Stimulated activated CD8-positive, alpha-beta memory T cell treated with anti-CD3 and anti-CD28 coated beads, Interleukin-4, amount 100 ng/mL, for 4 hours (primary cell): ENCODE data around the gene ZNF311.
"Not testable (repeated sequence)": the region's sequence is repeated elsewhere in the genome, so short reads cannot be mapped to it uniquely, and the experiment has no call there.

Source experiments
- DNase-seq, 2 donors: peaks; one replicate each; pipeline ENCODE4 v3.0.0-alpha.2; 2020; ENCODE audit warnings: low read depth in 2 of 2, low spot score in 1 of 2

The ZNF311 gene

DNA sequence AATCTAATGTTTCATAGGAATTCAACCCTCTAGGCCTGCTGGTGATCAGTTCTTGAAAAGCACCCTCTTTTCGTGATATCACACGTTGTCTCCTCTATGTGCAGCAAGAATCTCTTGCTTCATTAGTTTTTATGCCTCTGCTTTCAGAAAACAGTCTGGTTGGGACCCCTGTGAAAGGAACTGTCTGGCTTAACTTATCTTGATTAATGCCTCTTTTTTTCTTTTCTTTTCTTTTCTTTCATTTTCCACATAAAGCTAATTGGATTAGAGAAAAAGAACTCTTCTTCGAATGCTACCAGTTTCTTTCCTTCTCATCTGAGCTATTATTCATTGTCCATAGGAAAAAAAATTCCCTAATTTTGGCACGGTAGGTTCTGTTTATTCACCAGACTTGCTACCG lies 21.3 kb downstream of the ZNF311 start:
- DNase-seq: no peak

DNA sequence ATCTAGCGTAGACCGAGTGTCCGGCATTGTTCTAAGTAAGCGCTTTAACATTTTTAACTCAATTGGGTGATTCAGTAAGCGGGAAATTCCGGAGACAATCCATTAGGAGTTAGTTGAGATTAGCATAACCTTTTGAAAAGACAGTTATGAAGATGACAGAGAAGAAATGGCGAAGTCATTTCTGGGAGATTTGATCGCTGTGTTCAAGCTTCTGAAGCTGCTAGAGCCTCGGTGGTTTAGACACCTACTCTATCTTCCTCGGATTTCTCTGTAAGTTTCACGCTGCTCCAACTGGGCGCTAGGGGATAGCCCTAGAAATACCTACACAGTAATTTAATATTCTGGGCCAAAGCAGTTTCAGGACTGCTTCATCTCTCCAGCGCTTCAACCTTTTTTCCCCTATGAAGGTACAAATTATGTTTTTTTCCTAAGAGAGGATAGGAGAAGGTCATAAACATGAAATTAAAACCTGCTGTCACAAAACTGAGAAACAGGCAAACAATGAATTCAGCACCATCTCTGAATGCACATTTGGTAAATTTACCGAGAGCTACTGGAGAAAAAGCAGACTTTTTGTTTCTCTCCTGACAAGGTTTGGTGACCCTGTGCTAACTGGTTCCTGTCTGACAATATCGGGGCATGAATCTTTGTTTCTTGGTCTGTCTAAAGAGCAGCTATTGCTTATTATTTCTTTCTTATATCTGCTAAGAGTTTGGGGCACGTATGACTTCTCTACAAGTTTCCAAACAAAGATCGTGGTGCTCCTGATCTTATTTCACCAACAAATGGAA lies 22.4 kb downstream of the ZNF311 start:
- no peak for DNase-seq

DNA sequence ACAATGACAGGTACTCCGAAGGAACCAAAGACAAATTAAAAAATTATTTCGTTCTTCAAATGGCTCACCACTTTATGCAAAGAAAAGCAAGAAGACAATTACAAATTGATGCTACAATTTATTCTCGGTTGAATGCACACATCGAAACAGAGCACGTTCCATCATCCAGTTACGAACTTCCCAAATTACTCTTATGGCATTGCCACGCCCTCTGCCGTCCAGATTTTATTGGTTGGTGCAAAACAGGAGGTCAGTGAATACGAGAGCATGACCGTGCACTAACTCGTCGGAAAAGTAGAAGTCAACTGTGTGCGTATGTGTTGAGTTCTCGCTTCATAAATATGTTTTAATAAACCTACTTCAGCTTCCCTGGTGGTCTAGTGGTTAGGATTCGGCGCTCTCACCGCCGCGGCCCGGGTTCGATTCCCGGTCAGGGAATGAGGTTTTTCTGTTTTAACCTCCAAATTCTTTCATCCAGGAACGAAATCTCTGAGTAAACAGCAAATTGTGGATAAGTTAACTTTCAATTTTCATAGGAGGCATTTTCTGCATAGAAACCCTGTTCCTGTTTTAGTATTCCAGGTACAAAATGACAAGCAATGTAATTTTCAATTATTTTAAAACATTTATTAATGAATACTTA lies 23.2 kb downstream of the ZNF311 start:
- DNase-seq: peak; percentile 48 to 55

DNA sequence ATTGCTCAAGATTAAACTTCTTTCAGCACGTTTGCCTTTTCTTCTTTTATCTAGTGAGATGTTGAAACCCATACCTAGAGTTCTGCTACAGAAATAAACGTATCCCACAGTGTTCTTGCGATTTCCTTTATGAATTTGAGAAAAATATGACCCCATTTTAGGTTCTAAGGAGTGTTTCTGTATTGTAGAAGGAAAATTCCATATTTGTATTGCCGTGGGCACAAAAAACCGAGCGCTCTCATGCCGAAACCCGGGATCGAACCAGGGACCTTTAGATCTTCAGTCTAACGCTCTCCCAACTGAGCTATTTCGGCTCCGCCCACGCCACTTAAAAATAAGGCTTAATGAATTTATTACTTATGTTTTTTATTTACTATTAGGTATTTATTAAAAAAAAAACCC lies 23.7 kb downstream of the ZNF311 start:
- DNase-seq: peak; percentile 57 to 64

DNA sequence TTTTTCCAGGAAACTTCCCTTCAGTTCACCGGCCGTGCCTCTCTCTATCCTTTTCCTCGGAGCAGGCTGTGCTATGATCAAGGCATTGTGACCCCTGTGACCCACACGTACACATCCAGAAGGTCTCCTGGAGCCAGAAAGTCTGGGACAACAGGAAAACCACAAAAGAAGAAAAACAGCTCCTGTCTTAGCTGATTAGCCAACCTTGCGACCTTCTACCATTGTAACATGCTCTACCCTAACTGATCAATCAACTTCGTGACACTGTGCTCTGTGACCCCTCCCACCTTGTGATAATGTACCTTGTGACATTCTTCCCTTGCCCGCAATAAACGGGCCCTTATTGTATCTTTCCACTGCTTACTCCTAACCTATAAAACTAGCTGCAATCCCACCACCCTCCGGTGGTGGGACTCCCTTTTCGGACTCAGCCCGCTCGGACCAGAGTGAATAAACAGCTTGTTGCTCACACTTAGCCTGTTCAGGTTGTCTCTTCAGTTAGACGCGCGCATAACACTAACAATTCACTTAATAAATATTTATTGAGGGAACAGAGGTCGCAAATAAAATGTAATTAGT lies 24.2 kb downstream of the ZNF311 start:
- DNase-seq: no peak

DNA sequence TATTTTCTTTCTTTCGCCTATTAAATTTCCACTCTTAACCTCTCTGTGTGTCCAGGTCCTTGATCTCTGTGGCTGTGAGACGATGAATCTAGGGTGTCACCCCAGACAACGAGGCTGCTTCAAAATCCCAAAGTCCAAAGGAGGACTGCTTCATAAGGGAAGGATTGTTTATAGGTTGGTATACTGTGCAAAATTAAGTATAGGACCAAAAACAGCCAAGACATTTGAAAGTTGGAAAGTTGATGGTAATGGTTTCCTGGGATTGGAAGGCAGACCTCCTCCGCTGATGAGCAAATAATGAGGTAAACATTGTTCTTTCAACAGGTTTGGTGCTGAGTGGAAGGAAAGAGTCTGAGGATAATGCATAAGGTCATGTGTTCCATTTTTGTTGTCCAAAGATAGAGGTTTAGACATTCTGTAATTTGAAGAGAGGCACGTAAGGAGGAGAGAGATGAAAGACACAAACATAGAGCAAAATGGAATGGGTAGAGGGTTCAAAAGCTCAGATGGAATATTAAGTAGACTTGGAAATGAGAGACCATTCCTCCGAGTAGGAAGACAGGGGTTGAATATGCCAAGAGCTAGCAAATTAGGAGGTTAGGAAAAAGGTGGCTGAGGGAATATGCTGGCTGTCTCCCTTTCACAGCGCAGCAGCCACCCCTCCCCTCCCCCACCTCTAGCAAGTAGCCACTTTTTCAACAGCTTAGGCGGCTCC lies 24.8 kb downstream of the ZNF311 start:
- no peak for DNase-seq

DNA sequence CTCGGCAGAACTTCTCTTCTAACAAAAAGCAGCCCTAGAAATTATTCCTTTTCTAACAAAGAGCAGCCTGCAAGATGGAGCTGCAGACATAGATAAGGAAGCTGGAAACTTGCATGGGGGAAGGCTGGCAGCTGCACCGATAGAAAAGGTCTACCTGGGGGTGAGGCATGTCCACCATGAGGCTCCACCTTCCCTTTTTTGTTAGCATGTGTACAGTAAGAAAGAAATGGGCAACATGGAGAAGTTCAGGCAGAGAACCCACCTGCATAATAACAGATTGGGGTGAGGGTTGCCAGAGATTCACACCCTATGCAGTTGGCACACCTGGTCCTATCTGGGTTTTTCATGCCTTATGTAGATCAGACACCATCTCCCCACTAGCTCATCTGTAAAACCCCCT lies 25.4 kb downstream of the ZNF311 start:
- DNase-seq: no peak

DNA sequence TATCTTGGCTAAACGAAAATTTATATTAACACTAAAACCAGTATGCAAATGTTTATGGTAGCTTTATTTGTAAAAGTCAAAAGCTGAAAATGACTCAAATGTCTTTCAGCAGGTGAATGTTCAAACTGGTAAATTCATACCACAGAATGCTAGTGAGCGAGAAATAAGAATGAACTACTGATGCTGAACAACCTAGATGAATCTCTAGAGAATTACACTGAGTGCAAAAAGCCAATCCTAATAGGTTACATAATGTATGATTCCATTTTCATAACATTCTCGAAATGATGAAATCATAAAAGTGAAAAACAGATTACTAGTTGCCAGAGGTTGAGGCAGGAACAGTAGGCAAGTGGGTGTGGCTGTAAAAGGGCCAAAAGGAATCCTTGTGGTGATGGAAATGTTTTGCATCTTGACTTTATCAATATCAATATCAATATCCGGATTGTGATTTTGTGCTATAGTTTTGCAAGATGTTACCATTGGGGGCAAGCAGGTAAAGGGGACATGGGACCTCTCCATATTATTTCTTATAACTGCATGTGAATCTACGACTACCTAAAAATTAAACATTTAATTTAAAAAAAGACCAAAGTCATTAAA lies 26.1 kb downstream of the ZNF311 start:
- no peak for DNase-seq

DNA sequence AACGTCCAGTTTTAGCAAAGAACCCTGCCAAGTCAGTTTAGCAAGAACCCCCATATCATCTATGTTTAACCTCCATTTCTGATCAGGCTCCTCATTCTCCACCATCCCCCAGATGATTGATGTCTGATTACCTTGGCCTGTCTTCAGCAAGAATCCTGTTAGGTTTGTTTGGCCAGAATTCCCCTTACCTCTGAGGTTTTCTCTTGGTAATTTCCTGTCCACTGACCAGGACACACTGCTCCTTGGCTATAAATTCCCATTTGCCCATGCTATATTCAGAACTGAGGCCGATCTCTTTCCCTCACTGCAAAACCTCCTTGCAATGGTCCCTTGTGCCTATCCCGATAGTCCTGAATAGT lies 27.0 kb downstream of the ZNF311 start:
- no peak for DNase-seq

DNA sequence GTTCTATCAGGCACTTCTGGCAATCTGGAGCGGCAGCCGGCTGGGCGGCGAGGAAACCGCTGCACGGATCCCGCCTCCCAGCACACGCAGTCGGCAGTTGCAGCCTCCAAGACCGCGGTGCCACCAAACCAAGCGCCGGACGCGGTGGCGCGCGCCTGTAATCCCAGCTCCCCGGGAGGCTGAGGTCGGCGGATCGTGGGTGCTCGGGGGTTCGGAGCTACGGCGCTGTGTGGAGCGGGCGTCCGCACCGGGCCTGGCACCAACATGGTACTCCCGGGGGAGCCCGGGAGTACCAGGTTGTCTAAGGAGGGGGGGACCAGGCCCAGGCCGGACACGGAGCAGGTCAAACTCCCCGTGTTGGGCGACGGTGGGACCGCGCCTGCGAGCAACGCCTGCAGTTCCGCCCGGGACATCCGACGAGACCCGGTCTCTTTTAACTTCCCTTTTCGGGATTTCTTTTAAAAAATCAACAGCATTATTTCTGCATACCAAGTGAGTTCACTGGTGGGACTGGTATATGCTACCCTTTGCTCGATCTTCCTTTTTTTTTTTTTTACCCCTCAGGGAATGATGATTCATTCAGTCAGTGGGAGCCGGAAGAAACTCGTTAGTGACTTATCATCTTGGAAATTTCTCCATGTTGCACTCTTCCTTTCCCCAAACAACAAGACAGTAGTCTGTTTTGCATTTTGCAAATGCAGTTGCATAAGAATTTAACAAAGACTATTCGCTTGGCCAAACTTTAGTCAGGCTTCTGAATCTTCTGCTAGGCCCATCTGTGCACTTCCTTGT lies 27.6 kb downstream of the ZNF311 start:
- no peak for DNase-seq

DNA sequence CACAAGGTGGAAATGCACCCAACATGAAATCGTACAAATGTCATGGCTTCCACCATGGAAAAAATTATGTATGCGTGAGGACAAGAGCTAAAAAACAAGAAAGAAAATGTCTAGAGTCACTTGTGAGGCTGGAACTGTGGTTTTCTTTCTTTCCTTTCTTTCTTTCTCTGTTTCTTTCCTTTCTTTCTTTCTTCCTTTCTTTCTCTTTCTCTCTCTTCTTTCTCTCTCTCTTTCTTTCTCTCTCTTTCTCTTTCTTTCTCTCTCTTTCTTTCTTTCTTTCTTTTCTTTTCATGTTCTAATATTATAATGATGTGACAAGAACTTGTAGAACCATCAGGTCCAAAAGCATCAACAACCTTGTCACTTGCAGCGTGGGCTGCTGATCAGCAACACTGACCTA lies 28.4 kb downstream of the ZNF311 start:
- DNase-seq: no peak

DNA sequence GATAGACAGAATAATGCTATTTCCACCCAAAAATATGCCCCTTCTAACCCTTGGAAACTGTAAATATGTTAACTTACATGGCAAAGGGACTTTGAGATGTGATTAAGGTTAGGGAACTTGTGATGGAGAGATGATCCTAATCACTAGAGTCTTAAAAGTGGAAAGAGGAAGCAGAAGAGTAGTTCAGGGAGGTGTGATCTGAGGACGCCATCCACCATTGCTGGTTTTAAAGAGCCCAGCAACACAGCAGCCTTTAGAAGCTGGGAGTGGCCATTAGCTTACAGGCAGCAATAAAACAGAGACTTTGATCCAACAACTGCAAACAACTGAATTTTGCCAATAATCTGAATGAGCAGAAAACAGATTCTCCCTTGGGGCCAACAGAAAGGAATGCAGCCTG lies 30.6 kb downstream of the ZNF311 start:
- no peak for DNase-seq

DNA sequence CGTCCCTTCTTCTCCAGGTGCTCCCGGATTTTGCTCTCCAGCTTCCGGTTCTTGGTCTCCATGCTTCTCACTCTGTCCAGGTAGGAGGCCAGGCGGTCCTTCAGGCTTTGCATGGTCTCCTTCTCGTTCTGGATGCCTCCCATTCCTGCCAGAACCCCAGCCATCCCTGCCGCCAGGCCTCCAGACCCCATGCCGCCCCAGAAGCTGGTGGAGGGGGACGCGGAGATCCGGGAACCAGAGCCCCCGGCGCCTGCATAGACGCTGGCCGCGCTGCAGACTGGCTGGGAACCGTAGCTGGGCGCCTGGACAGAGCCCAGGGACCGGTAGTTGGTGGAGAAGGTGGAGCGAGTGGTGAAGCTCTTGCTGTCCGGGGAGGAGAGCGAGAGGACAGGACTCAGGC lies 35.1 kb downstream of the ZNF311 start:
- DNase-seq: not testable (repeated sequence)

DNA sequence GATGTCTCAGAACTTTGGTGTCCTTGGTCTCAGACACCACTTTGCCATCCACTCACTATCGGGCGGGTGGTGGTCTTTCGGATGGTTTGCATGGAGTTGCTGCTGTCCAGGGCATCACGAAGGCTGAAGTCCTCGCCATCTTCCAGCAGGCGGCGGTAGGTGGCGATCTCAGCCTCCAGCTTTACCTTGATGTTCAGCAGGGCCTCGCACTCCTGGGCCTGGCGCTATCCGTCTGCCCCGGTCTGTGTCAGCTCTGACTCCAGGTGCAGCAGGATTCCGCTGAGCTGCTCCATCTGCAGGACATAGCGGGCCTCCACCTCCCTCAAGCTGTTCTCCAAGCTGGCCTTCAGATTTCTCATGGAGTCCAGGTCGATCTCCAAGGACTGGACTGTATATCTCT lies 36.0 kb downstream of the ZNF311 start:
- DNase-seq: no peak

DNA sequence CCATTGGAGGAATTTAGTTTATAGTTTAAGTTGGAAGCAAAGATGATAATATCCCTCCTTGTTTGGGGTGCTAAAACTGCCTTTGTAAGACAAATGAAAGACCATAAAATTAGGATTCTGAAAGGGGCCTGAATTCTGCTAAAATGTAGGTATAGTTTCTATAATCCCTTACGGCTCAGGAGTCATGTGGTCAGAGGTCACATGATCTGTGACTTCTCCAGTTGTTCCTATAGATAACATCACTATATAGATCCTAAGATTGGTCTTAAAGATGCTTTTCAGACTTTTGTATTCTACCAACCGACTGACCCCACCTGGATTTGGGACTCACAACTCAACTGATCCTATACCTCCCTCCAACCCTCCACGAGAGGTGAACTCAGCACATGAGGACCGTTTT lies 36.6 kb downstream of the ZNF311 start:
- DNase-seq: no peak

DNA sequence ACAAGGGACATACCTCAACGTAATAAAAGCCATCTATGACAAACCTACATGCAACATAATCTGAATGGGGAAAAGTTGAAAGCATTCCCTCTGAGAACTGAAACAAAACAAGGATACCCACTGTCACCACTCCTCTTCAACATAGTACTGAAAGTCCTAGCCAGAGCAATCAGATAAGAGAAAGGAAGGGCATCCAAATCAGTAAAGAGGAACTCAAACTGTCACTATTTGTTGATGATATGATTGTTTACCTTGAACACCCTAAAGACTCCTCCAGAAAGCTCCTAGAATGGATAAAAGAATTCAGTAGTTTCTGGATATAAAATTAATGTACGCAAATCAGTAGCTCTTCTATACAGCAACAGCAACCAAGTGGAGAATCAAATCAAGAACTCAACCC lies 39.4 kb downstream of the ZNF311 start:
- DNase-seq: no peak

DNA sequence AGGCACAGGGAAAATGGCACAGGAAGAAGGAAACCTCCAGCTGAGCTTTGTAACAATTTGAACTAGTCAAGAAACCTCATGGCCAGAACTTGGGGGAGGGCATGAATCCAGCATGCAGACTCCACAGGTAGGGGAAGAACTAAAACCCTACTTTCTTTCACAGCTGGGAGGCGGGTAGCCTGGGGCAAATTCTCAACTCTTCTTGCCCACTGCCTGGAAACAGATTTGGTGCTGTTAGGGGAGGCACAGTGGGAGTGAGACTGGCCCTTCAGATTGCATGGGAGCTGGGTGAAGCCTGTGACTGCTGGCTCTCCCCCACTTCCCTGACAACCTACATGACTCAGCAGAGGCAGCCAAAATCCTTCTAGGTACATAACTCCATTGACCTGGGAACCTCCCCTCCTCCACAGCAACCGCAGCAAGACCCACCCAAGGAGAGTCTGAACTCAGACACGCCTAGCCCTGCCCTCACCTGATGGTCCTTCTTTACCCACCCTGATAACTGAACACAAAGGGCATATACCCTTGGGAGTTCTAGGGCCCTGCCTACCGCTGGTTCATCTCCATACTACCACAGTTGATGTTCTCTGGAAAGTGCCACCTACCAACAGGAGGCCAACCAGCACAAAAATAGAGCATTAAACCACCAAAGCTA lies 44.1 kb downstream of the ZNF311 start:
- DNase-seq: no peak

DNA sequence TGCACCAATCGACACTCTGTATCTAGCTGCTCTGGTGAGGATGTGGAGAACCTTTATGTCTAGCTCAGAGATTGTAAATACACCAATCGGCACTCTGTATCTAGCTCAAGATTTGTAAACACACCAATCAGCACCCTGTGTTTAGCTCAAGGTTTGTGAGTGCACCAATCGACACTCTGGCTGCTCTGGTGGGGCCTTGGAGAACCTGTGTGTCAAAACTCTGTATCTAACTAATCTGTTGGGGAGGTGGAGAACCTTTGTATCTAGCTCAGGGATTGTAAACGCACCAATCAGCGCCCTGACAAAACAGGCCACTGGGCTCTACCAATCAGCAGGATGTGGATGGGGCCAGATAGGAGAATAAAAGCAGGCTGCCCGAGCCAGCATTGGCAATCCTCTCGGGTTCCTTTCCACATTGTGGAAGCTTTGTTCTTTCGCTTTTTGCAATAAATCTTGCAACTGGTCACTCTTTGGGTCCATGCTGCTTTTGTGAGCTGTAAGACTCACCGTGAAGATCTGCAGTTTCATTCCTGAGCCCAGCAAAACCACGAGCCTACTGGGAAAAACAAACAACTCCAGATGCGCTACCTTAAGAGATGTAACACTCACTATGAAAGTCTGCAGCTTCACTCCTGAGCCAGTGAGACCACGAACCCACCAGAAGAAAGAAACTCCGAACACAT lies 46.4 kb downstream of the ZNF311 start:
- DNase-seq: not testable (repeated sequence)

DNA sequence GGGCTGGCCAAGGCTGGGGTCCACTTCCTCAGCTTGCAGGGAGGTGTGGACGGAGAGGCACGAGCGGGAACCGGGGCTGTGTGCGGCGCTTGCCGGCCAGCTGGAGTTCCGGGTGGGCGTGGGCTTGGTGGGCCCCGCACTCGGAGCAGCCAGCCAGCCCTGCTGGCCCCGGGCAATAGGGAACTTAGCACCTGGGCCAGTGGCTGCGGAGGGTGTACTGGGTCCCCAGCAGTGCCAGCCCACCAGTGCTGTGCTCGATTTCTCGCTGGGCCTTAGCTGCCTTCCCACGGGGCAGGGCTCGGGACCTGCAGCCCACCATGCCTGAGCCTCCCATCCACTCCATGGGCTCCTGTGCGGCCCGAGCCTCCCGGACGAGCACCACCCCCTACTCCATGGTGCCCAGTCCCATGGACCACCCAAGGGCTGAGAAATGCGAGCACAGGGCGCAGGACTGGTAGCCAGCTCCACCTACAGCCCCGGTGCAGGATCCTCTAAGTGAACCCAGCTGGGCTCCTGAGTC lies 47.3 kb downstream of the ZNF311 start:
- DNase-seq: not testable (repeated sequence)
